ENCODE measurements around the gene KATNB1. TPM values are rescaled to one million over a fixed set of nuclear protein-coding genes. Genes with fewer than 3 reads are reported as not detected.

KATNB1 gene
- total and polyA plus RNA-seq, 2 experiments from 2014 or later: 31.4 to 65.9 TPM

DNA sequence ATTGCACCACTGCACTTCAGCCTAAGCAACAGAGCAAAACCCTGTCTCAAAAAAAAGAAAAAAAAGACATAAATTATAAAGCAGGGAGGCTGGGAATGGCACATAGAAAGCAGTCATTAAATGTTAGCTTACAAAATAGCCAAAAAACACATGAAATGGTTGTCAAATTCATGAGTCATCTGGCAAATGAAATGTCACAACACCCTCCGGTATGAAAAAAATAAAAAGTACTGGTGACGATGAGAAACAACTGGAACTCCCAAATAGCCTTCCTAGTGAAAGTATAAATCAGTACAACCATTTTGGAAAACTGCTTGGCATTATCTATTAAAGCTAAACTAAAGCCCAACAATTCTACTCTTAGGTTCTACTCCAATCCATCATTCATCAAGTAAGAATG lies 3.5 kb upstream of the KATNB1 start:
- Histone ChIP-seq H3K4me2 (no peak overlapping the region), H3K4me3 (no peak overlapping the region), H3F3A (replicated peaks; ENCODE audit: low read depth) (no peaks in the 10 kb centered on the region), H3K9me2 (ENCODE audit: insufficient read depth) (no peaks in the 10 kb centered on the region), H3K27me3 (ENCODE audit: insufficient read depth) (no peaks in the 10 kb centered on the region), H3K4me1 (ENCODE audit: insufficient read depth) (peaks cover 8% of the 10 kb centered on the region; the same call in 1 of the 2 replicates), H4K20me1 (replicated peaks; ENCODE audit: insufficient read depth) (no peaks in the 10 kb centered on the region), H3K36me3 (ENCODE audit: insufficient read depth) (no peaks in the 10 kb centered on the region), H3K27ac (ENCODE audit: low read depth) (no peak overlapping the region), H2AFZ (no peak overlapping the region), H3K79me2 (replicated peaks; ENCODE audit: insufficient read depth) (no peaks in the 10 kb centered on the region; the same call in 1 of the 2 replicates)
- Mint-ChIP-seq H3K36me3 (ENCODE audit: low read depth) (peaks cover 7% of the 10 kb centered on the region; the same call in 2 of the 3 replicates), H3K4me3 (no peak overlapping the region), H3K27ac (no peak overlapping the region), H3K27me3 (ENCODE audit: insufficient read depth, low read depth, poor library complexity) (peaks cover 11% of the 10 kb centered on the region), H3K9me3 (no peaks in the 10 kb centered on the region; the same call in 2 of the 3 replicates), H3K4me1 (peaks cover 7% of the 10 kb centered on the region)
- TF ChIP-seq, protein P1, sequence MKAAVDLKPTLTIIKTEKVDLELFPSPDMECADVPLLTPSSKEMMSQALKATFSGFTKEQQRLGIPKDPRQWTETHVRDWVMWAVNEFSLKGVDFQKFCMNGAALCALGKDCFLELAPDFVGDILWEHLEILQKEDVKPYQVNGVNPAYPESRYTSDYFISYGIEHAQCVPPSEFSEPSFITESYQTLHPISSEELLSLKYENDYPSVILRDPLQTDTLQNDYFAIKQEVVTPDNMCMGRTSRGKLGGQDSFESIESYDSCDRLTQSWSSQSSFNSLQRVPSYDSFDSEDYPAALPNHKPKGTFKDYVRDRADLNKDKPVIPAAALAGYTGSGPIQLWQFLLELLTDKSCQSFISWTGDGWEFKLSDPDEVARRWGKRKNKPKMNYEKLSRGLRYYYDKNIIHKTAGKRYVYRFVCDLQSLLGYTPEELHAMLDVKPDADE (IDR thresholded peaks at IDR 0.05): no peak
- TF ChIP-seq EZH2phosphoT487 (IDR thresholded peaks at IDR 0.05; ENCODE audit: unreplicated experiment) (no peak), ZNF331 (CRISPR knock-in tag; IDR thresholded peaks at IDR 0.05; ENCODE audit: low read depth) (no peak), NANOG (IDR thresholded peaks at IDR 0.05; ENCODE audit: borderline replicate concordance) (no peak), REST (IDR thresholded peaks at IDR 0.05; ENCODE audit: unreplicated experiment) (no peak), EZH2 (IDR thresholded peaks at IDR 0.05; ENCODE audit: low read depth, unreplicated experiment) (no peak), CTCF (conservative IDR thresholded peaks at IDR 0.05; ENCODE audit: low read depth in 2 of 2) (no peak), STAT1 (IDR thresholded peaks at IDR 0.05; ENCODE audit: unreplicated experiment) (no peak), JUNB (IDR thresholded peaks at IDR 0.05; ENCODE audit: unreplicated experiment) (no peak), POLR2AphosphoS5 (IDR thresholded peaks at IDR 0.05; ENCODE audit: low read depth) (no peak), ZNF114 (CRISPR knock-in tag; IDR thresholded peaks at IDR 0.05) (no peak), CREB1 (CRISPR knock-in tag; IDR thresholded peaks at IDR 0.05; ENCODE audit: low read depth) (no peak)
- TF ChIP-seq, protein P2, sequence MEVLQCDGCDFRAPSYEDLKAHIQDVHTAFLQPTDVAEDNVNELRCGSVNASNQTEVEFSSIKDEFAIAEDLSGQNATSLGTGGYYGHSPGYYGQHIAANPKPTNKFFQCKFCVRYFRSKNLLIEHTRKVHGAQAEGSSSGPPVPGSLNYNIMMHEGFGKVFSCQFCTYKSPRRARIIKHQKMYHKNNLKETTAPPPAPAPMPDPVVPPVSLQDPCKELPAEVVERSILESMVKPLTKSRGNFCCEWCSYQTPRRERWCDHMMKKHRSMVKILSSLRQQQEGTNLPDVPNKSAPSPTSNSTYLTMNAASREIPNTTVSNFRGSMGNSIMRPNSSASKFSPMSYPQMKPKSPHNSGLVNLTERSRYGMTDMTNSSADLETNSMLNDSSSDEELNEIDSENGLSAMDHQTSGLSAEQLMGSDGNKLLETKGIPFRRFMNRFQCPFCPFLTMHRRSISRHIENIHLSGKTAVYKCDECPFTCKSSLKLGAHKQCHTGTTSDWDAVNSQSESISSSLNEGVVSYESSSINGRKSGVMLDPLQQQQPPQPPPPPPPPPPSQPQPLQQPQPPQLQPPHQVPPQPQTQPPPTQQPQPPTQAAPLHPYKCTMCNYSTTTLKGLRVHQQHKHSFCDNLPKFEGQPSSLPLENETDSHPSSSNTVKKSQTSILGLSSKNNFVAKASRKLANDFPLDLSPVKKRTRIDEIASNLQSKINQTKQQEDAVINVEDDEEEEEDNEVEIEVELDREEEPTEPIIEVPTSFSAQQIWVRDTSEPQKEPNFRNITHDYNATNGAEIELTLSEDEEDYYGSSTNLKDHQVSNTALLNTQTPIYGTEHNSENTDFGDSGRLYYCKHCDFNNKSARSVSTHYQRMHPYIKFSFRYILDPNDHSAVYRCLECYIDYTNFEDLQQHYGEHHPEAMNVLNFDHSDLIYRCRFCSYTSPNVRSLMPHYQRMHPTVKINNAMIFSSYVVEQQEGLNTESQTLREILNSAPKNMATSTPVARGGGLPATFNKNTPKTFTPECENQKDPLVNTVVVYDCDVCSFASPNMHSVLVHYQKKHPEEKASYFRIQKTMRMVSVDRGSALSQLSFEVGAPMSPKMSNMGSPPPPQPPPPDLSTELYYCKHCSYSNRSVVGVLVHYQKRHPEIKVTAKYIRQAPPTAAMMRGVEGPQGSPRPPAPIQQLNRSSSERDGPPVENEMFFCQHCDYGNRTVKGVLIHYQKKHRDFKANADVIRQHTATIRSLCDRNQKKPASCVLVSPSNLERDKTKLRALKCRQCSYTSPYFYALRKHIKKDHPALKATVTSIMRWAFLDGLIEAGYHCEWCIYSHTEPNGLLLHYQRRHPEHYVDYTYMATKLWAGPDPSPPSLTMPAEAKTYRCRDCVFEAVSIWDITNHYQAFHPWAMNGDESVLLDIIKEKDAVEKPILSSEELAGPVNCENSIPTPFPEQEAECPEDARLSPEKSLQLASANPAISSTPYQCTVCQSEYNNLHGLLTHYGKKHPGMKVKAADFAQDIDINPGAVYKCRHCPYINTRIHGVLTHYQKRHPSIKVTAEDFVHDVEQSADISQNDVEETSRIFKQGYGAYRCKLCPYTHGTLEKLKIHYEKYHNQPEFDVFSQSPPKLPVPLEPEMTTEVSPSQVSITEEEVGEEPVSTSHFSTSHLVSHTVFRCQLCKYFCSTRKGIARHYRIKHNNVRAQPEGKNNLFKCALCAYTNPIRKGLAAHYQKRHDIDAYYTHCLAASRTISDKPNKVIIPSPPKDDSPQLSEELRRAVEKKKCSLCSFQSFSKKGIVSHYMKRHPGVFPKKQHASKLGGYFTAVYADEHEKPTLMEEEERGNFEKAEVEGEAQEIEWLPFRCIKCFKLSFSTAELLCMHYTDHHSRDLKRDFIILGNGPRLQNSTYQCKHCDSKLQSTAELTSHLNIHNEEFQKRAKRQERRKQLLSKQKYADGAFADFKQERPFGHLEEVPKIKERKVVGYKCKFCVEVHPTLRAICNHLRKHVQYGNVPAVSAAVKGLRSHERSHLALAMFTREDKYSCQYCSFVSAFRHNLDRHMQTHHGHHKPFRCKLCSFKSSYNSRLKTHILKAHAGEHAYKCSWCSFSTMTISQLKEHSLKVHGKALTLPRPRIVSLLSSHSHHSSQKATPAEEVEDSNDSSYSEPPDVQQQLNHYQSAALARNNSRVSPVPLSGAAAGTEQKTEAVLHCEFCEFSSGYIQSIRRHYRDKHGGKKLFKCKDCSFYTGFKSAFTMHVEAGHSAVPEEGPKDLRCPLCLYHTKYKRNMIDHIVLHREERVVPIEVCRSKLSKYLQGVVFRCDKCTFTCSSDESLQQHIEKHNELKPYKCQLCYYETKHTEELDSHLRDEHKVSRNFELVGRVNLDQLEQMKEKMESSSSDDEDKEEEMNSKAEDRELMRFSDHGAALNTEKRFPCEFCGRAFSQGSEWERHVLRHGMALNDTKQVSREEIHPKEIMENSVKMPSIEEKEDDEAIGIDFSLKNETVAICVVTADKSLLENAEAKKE (CRISPR knock-in tag; IDR thresholded peaks at IDR 0.05): no peak
- ATAC-seq (no peak), DNase-seq (ENCODE audit: low spot score) (no peak)

Measured in GM23338 (cell line).